Lung (tissue), 12 donors: Measurements from ENCODE around the gene FUT8. TPM values are rescaled to one million over a fixed set of nuclear protein-coding genes. Genes with fewer than 3 reads are reported as not detected.

Experiments used
- ATAC-seq: fragments of 200-7000 bp; cut with Tn5 transposase; one replicate; pipeline ENCODE4 v1.9.1; 2020; ENCODE audit warnings: moderate number of reproducible peaks; ENCODE audit not compliant: insufficient read depth, low FRiP score
- DNase-seq, 3 donors: peaks; one replicate each; pipeline ENCODE4 v3.0.0-alpha.2; 2013 to 2017
- H3K27ac ChIP-seq, 2 donors: one replicate each; pipeline ENCODE4 v1.5.1; 2013; ENCODE audit warnings: mild to moderate bottlenecking in 2 of 2, moderate library complexity in 2 of 2, control low read depth in 1 of 2, inconsistent platforms in 1 of 2, low read depth in 1 of 2, low read length in 1 of 2
- H3K27me3 ChIP-seq, 3 donors: one replicate each; pipeline ENCODE4 v1.5.1; 2013; ENCODE audit warnings: low read length in 2 of 3; ENCODE audit not compliant: control insufficient read depth in 3 of 3, insufficient read depth in 3 of 3
- H3K36me3 ChIP-seq, 4 donors: one replicate each; pipeline ENCODE4 v1.5.1; 2013; ENCODE audit warnings: low read length in 4 of 4, mild to moderate bottlenecking in 1 of 4, moderate library complexity in 1 of 4; ENCODE audit not compliant: control insufficient read depth in 4 of 4, insufficient read depth in 4 of 4
- H3K4me1 ChIP-seq, 5 donors: one replicate each; pipeline ENCODE4 v1.5.1; 2013; ENCODE audit warnings: low read length in 5 of 5, mild to moderate bottlenecking in 2 of 5, moderate library complexity in 1 of 5; ENCODE audit not compliant: control insufficient read depth in 5 of 5, insufficient read depth in 5 of 5
- H3K4me3 ChIP-seq: one replicate; pipeline ENCODE4 v1.5.1; 2013; ENCODE audit warnings: mild to moderate bottlenecking, control low read depth, moderate library complexity
- H3K9ac ChIP-seq, 2 donors: one replicate each; pipeline ENCODE4 v1.5.1; 2013; ENCODE audit warnings: low read length in 2 of 2, control low read depth in 1 of 2; ENCODE audit not compliant: insufficient read depth in 1 of 2
- H3K9me3 ChIP-seq, 4 donors: one replicate each; pipeline ENCODE4 v1.5.1; 2013; ENCODE audit warnings: low read length in 3 of 4, mild to moderate bottlenecking in 1 of 4, moderate library complexity in 1 of 4; ENCODE audit not compliant: control insufficient read depth in 4 of 4, insufficient read depth in 3 of 4
- WGBS, 2 donors: extraction: QIAGEN DNeasy Blood & Tissue Kit; methylation state at CpG; one replicate each; pipeline ENCODE4 v1.1.7; 2013; 5-methylcytosine and 5-hydroxymethylcytosine counted together
- polyA plus RNA-seq, 2 donors: library from polyadenylated mRNA; stranded (reverse); fragments of 200-250 nt; gene quantifications; one replicate each; pipeline ENCODE4 v1.2.1, GENCODE V29; 2013
- total RNA-seq, 2 donors: library from RNA; depleted of rRNA in 1 of 2; stranded (reverse); fragments of >200 nt in 1 of 2; gene quantifications; one replicate each; pipeline ENCODE4 v1.2.1, GENCODE V29; 2014 to 2021
- TF ChIP-seq, protein P1 (sequence below): IDR thresholded peaks from 2 replicates; pipeline ENCODE4 v1.5.1; 2012; ENCODE audit warnings: mild to moderate bottlenecking; ENCODE audit errors: control extremely low read depth, extremely low read depth
- donor health status: control.
- donor health status: control.
- donor health status: Bipolar disorder and iron deficiency.
- donor health status: healthy.
- donor health status: DM: yes; HTN: yes; CAD: no.

The FUT8 gene
- total and polyA plus RNA-seq, 4 donors, result 9.9 to 98.5 (median 25.8) TPM

DNA sequence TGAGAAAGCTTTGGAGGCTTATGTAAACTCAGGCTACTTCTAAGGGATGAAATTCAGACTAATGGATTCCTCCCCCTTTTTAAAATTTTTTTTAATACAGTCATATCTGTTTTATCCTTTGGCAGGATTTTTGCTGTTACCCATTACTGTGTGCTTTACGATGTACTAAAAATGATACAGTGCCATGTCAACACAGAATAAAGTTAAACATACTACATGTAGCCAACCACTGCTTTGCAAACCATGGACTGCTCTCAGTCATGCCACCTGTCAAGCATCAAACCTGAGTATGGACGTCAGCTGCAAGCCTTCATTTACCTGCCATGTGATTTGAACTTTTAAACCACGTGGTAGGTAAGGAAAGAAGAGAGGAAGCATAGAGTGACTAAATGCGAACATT lies 325.8 kb downstream of the FUT8 start:
- H3K9me3 ChIP-seq, result no peaks in the 10 kb centered on the region

DNA sequence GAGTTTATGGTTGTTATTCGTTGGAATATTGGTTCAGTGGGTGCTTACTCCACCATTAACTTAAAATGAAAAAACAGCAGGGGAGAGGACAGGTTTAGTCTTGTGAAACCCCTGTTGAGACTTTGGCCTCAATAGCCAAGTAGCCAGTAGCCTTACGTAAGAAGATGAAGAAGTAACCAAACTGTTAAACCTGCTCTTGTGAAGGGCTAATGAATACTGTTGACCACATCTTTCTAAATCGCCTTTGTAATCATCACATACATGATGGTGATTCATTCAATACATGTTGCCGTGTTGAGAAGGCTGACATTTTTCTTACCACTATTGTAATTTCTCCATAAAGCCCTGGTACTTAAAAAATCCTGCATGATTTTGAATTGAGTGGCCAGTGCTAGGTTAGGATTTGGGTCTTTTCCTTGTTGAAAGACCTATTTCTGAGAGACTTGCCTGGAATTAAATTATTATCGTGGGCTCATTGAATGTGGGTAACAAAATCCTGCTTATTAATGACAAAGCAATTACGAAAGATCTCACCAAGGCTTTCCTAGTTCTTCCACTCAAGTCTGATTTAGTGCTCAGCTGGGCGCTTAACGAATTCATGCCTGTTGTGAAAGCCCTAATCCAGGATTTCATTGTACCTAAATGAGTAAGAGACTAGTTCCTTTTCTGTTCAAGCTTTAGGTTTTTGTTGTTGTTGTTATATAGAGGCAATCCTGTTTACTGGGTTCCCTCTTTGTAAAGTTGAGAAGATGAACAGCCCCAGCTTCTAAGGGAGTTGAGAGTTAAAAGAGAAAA lies 333.1 kb downstream of the FUT8 start:
- H3K36me3 ChIP-seq, result peaks cover 0 to 4% (median 2%) of the 10 kb centered on the region in 4 donors
- no peak for ATAC-seq
- WGBS, 2 donors, result 92 to 93% methylated on average over 8 of the region's 8 CpGs
- H3K9ac ChIP-seq, result no peak overlapping the region
- TF ChIP-seq, protein P1, sequence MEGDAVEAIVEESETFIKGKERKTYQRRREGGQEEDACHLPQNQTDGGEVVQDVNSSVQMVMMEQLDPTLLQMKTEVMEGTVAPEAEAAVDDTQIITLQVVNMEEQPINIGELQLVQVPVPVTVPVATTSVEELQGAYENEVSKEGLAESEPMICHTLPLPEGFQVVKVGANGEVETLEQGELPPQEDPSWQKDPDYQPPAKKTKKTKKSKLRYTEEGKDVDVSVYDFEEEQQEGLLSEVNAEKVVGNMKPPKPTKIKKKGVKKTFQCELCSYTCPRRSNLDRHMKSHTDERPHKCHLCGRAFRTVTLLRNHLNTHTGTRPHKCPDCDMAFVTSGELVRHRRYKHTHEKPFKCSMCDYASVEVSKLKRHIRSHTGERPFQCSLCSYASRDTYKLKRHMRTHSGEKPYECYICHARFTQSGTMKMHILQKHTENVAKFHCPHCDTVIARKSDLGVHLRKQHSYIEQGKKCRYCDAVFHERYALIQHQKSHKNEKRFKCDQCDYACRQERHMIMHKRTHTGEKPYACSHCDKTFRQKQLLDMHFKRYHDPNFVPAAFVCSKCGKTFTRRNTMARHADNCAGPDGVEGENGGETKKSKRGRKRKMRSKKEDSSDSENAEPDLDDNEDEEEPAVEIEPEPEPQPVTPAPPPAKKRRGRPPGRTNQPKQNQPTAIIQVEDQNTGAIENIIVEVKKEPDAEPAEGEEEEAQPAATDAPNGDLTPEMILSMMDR, result no peak
- DNase-seq, result no peak
- H3K9me3 ChIP-seq, result no peaks in the 10 kb centered on the region
- H3K27me3 ChIP-seq, result no peaks in the 10 kb centered on the region
- H3K4me3 ChIP-seq, result no peak overlapping the region
- no peak overlapping the region for H3K27ac ChIP-seq
- H3K4me1 ChIP-seq, result no peaks in the 10 kb centered on the region

More for the DNA sequence above, 325.8 kb downstream of the FUT8 start:
- ATAC-seq, result no peak
- 88 to 92% methylated on average over 4 of the region's 4 CpGs for WGBS, 2 donors
- H3K27me3 ChIP-seq, result no peaks in the 10 kb centered on the region
- no peak for DNase-seq
- H3K9ac ChIP-seq, result no peak overlapping the region
- peaks cover 0 to 8% (median 3%) of the 10 kb centered on the region in 4 donors for H3K36me3 ChIP-seq
- no peak overlapping the region for H3K4me3 ChIP-seq
- TF ChIP-seq, protein P1, result no peak
- H3K27ac ChIP-seq, result no peak overlapping the region
- no peaks in the 10 kb centered on the region for H3K4me1 ChIP-seq

DNA sequence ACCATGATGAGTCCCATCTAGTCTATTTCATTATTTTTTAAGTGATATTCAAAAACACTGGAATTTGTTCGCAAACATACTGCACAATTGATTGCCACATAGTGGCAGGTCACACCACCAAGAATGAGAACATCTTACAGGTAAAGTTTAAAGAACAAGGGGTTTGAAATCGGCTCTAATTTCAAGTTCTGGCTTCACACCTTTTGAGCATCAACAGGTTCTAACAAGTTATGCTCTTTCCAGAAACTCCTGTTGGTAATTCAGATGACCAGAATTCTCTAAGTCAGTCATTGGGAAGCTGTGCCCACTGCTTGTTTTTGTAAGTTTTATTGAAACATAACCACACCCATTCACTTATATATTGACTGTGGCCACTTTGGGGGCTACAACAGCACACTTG lies 336.3 kb downstream of the FUT8 start:
- ATAC-seq (no peak), DNase-seq (no peak)
- H3K36me3 ChIP-seq, result no peaks in the 10 kb centered on the region
- no peaks in the 10 kb centered on the region for H3K4me1 ChIP-seq
- 94 to 96% methylated on average over 2 of the region's 2 CpGs for WGBS, 2 donors
- no peak overlapping the region for H3K9ac ChIP-seq
- no peak overlapping the region for H3K27ac ChIP-seq
- H3K9me3 ChIP-seq, result no peaks in the 10 kb centered on the region
- no peak overlapping the region for H3K4me3 ChIP-seq
- no peaks in the 10 kb centered on the region for H3K27me3 ChIP-seq
- TF ChIP-seq, protein P1, result no peak

DNA sequence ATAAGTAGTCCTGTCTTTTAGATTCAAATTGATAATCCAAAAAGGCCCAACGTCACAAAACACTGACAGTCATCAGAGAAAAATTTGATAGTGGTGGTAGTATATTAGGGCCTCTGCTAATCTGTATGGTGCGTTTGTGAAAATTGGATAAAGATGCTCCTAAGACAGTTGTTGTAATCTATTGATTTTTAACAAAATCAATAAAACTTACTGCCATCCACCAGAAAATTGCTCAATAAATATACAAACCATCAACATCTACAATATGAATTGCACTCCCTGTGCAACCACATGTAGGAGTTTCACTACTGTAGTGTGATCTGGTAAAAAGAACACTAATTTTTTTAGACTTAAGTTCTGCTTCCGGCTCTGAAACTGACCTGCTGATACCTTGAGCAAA lies 336.8 kb downstream of the FUT8 start:
- no peak for DNase-seq
- TF ChIP-seq, protein P1, result no peak
- no peak overlapping the region for H3K4me3 ChIP-seq
- no peaks in the 10 kb centered on the region for H3K9me3 ChIP-seq
- 89 to 96% methylated on average over 3 of the region's 3 CpGs for WGBS, 2 donors
- H3K27ac ChIP-seq, result no peak overlapping the region
- no peaks in the 10 kb centered on the region for H3K36me3 ChIP-seq
- H3K27me3 ChIP-seq, result no peaks in the 10 kb centered on the region
- H3K9ac ChIP-seq, result no peak overlapping the region
- no peak for ATAC-seq
- H3K4me1 ChIP-seq, result no peaks in the 10 kb centered on the region
